ENCODE data around the gene MAGEF1. TPM values are rescaled to one million over a fixed set of nuclear protein-coding genes. Genes with fewer than 3 reads are reported as not detected.

MAGEF1 gene
- total RNA-seq, 4 donors from 2014 or later: 4.2 to 22.5 (median 16.0) TPM

- no peak overlapping the region for H3K4me3 ChIP-seq
- no peak for DNase-seq
- TF ChIP-seq EP300 (IDR thresholded peaks at IDR 0.05; ENCODE audit: low read depth) (no peak), POLR2AphosphoS5 (IDR thresholded peaks at IDR 0.05) (no peak), CTCF (IDR thresholded peaks at IDR 0.05) (no peak), POLR2A (IDR thresholded peaks at IDR 0.05) (no peak)
- intact Hi-C loops (cut with DNase I; ENCODE audit: low total_unique reads) (no loop called here), in situ Hi-C loops (cut with MboI; ENCODE audit: low pct_ligation_motif_present in 1 of 4, low pct_unique_long_range_greater_than_20kb in 1 of 4, low sequenced_read_pairs in 3 of 4) (no loop called here)
- H3K9me3 ChIP-seq: no peaks in the 10 kb centered on the region
- H3K27me3 ChIP-seq: no peaks in the 10 kb centered on the region
- peak overlapping the region; percentile 54 to 81 (median 78) for H3K27ac ChIP-seq
- peaks cover 12 to 54% (median 33%) of the 10 kb centered on the region in 4 donors for H3K4me1 ChIP-seq
- H3K36me3 ChIP-seq: no peaks in the 10 kb centered on the region
- 67 to 80% methylated on average over 1 to 7 of the region's 7 CpGs for WGBS, 2 donors (ENCODE audit: low coverage in 1 of 2)
Measured at GRCh38 chr3:184688882-184689271, 23.0 kb downstream of the MAGEF1 start.

GRCh38 chr3:184688251-184688881 lies 23.5 kb downstream of the MAGEF1 start:
- Histone ChIP-seq H3K4me3 (no peak overlapping the region), H3K27me3 (no peaks in the 10 kb centered on the region), H3K36me3 (no peaks in the 10 kb centered on the region), H3K9me3 (no peaks in the 10 kb centered on the region), H3K4me1 (peaks cover 12 to 54% (median 33%) of the 10 kb centered on the region in 4 donors), H3K27ac (peak overlapping the region; percentile 54 to 81 (median 78))
- in situ Hi-C loops (cut with MboI; ENCODE audit: low pct_ligation_motif_present in 1 of 4, low pct_unique_long_range_greater_than_20kb in 1 of 4, low sequenced_read_pairs in 3 of 4) (no loop called here), intact Hi-C loops (cut with DNase I; ENCODE audit: low total_unique reads) (no loop called here)
- 49 to 65% methylated on average over 2 to 5 of the region's 5 CpGs for WGBS, 2 donors (ENCODE audit: low coverage in 1 of 2)
- no peak for TF ChIP-seq CTCF (IDR thresholded peaks at IDR 0.05)
- TF ChIP-seq POLR2A (IDR thresholded peaks at IDR 0.05): no peak
- no peak for TF ChIP-seq EP300 (IDR thresholded peaks at IDR 0.05; ENCODE audit: low read depth)
- TF ChIP-seq POLR2AphosphoS5 (IDR thresholded peaks at IDR 0.05): no peak
- DNase-seq: no peak

GRCh38 chr3:184687363-184688015 lies 24.4 kb downstream of the MAGEF1 start:
- Histone ChIP-seq H3K4me3 (no peak overlapping the region), H3K9me3 (no peaks in the 10 kb centered on the region), H3K4me1 (peaks cover 12 to 50% (median 33%) of the 10 kb centered on the region in 4 donors), H3K36me3 (no peaks in the 10 kb centered on the region), H3K27ac (peak overlapping the region; percentile 54 to 81 (median 78)), H3K27me3 (no peaks in the 10 kb centered on the region)
- intact Hi-C loops (cut with DNase I; ENCODE audit: low total_unique reads) (no loop called here), in situ Hi-C loops (cut with MboI; ENCODE audit: low pct_ligation_motif_present in 1 of 4, low pct_unique_long_range_greater_than_20kb in 1 of 4, low sequenced_read_pairs in 3 of 4) (no loop called here)
- TF ChIP-seq CTCF (IDR thresholded peaks at IDR 0.05) (no peak), POLR2AphosphoS5 (IDR thresholded peaks at IDR 0.05) (no peak), EP300 (IDR thresholded peaks at IDR 0.05; ENCODE audit: low read depth) (no peak), POLR2A (IDR thresholded peaks at IDR 0.05) (no peak)
- DNase-seq: no peak
- WGBS, 2 donors (ENCODE audit: low coverage in 1 of 2): 59% methylated on average over 17 of the region's 17 CpGs; no CpG with 5 or more reads in 1 of the 2 donors

GRCh38 chr3:184685646-184686045 lies 26.2 kb downstream of the MAGEF1 start:
- Histone ChIP-seq H3K36me3 (no peaks in the 10 kb centered on the region), H3K4me3 (no peak overlapping the region), H3K9me3 (no peaks in the 10 kb centered on the region), H3K27me3 (no peaks in the 10 kb centered on the region), H3K27ac (no peak overlapping the region), H3K4me1 (peaks cover 4 to 33% (median 26%) of the 10 kb centered on the region in 4 donors)
- intact Hi-C loops (cut with DNase I; ENCODE audit: low total_unique reads): no loop called here
- no peak for DNase-seq
- TF ChIP-seq POLR2A (IDR thresholded peaks at IDR 0.05) (no peak), POLR2AphosphoS5 (IDR thresholded peaks at IDR 0.05) (no peak), EP300 (IDR thresholded peaks at IDR 0.05; ENCODE audit: low read depth) (no peak), CTCF (IDR thresholded peaks at IDR 0.05) (no peak)
- WGBS, 2 donors (ENCODE audit: low coverage in 1 of 2): 35% methylated on average over 4 of the region's 4 CpGs; no CpG with 5 or more reads in 1 of the 2 donors
- in situ Hi-C loops (cut with MboI; ENCODE audit: low pct_ligation_motif_present in 1 of 4, low pct_unique_long_range_greater_than_20kb in 1 of 4, low sequenced_read_pairs in 3 of 4): no loop called here

Data from transverse colon (tissue), 4 donors.